Measurements from ENCODE around the gene SLIT3.

DNA sequence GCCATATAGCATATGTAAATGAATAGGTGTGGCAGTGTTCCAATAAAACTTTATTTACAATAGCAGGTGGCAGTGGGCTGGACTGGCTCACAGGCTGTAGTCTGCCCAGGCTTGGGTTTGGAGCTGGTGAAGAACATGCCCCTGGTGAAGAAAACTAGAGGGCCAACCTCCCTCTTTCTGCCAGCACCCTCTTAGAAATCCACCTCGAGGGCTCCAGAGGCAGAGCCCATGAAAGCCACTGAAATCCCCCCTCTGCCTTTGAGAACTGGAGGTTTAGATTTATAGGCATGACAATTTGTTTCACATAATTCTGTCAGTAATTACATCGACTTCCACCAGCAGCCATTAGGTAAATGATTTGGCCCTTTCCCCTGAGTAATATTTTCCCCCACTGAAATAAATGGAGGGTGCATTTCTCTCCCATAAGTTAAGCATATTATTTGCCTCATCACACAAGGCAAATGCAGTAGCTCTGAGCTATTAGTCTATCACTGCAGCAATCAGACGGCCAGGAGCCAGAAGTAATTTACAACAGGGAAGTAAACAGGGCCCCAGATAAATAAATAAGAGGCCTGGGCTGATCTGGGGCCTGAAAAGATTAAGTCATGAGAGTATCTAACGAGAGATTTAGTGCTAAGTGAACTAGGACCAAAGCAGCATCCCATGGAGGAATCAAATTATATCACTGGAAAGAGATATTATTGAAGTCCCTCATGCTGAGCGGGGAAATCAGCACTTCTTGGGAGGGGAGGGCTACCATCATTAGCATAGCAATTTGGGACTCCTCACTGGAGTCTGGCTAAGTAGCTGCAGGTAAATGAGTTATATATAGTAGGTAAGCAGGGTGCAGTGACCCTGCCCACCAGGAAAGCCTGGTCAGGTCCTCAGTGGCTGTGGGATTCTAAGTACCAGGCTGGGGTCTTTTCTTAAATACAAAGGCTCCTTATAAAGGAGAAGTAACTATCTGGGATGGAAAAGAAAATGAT is 123.9 kb downstream of the SLIT3 start:
- TF ChIP-seq, protein P1, sequence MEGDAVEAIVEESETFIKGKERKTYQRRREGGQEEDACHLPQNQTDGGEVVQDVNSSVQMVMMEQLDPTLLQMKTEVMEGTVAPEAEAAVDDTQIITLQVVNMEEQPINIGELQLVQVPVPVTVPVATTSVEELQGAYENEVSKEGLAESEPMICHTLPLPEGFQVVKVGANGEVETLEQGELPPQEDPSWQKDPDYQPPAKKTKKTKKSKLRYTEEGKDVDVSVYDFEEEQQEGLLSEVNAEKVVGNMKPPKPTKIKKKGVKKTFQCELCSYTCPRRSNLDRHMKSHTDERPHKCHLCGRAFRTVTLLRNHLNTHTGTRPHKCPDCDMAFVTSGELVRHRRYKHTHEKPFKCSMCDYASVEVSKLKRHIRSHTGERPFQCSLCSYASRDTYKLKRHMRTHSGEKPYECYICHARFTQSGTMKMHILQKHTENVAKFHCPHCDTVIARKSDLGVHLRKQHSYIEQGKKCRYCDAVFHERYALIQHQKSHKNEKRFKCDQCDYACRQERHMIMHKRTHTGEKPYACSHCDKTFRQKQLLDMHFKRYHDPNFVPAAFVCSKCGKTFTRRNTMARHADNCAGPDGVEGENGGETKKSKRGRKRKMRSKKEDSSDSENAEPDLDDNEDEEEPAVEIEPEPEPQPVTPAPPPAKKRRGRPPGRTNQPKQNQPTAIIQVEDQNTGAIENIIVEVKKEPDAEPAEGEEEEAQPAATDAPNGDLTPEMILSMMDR (IDR thresholded peaks at IDR 0.05): no peak
- TF ChIP-seq POLR2A (IDR thresholded peaks at IDR 0.05) (no peak), POLR2AphosphoS5 (IDR thresholded peaks at IDR 0.05) (no peak)
